HG02763 (cell line): ENCODE results near the gene SLC27A1.
"Not testable (repeated sequence)": the region's sequence is repeated elsewhere in the genome, so short reads cannot be mapped to it uniquely, and the experiment has no call there.

Experiments
- ATAC-seq: cut with Tn5 transposase; IDR thresholded peaks from one replicate; pipeline ENCODE4 v1.9.1; 2021; ENCODE audit warnings: mild to moderate bottlenecking, moderate library complexity; ENCODE audit not compliant: unreplicated experiment

The SLC27A1 gene

DNA sequence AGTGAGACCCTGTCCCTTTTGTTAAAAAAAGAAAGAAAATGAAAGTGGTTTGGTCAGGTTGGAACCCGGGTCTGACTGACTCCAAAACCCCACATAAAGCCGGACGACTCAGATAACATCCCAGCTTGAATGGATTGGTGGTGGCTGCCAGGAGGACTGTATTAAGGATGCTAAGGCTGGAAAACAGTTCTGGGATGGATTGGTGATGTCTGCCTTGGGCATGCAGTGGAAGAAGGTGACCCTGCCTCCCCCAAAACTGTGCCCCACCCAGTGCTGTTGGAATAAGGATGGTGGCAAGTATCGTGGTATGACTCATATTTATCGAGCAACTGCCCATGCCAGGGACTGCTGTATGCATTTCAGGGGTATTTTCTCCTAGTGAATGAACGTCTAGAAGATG lies 66.6 kb downstream of the SLC27A1 start:
- no peak for ATAC-seq

DNA sequence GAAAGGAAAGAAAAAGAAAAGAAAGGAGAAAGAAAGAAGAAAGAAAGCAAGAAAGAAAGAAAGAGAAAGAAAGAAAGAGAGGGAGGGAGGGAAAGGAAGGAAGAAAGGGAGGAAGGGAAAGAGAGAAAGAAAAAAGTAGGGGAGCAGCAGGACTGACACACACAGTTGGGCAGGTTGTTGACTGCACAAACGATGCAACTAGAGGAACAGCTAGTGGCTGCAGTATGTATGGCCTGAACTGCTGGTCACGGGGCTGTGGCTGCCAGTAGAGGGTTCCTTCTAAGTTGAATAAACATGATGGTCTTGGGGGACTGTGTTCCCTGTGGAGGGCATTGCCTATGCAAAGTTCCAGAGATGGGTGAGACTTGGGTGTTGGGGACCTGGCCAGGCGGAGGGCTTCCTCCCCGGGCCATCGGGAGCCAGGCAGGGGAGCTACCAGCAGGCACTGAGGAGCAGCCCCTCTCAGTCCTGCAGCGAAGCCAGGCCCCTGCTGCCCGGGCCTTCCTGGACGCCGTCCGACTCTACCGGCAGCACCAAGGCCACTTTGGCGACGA lies 68.4 kb downstream of the SLC27A1 start:
- no peak for ATAC-seq

DNA sequence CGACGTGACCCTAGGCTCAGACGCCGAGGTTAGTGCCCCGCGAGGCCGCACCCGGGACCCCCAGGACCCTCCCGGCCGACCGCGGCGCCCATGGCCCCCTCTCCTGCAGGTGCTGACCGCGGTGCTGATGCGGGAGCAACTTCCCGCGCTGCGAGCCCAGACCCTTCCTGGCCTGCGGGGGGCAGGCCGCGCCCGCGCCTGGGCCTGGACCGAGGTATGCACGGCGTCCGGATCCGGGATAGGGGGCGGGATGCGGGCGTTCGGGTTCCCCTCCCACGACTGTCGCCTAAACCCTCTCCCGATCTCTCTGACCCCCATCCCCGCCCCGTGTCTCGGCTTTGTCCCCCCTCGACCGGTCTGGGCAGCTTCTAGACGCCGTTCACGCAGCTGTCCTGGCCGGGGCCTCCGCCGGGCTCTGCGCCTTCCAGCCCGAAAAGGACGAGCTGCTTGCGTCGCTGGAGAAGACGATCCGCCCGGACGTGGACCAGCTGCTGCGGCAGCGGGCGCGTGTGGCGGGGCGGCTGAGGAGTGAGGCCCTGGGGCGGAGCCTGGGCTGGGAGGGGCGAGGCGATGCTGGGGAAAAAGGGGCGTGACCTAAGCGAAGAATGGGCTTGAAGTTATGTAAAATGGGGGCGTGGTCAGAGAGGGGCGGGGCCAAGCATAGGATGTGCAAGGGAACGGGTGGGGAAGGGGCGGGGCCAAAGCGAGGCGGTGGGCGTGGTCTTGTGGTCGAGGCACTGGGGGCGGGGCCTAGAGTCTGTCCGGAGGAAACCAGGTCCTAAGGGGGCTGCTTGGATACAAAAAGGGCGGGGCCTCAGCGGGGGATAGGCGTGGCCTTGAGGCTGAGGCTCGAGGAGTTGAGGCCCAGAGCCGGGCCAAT lies 69.2 kb downstream of the SLC27A1 start:
- ATAC-seq = peak; percentile 54

DNA sequence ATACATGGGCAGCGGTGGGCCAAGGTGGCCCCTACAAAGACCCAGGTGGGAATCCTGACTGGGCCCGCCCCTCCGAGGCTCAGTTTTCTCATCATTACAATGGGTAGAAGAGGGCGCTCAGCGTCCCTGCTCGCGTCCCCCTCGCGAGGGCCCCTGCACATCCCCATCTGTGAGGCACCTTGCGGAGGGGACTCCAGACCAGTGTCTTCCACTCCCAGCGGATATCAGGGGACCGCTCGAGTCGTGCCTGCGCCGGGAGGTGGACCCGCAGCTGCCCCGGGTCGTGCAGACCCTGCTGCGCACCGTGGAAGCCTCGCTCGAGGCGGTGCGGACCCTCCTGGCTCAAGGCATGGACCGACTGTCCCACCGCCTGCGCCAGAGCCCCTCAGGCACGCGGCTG lies 69.8 kb downstream of the SLC27A1 start:
- ATAC-seq = no peak

DNA sequence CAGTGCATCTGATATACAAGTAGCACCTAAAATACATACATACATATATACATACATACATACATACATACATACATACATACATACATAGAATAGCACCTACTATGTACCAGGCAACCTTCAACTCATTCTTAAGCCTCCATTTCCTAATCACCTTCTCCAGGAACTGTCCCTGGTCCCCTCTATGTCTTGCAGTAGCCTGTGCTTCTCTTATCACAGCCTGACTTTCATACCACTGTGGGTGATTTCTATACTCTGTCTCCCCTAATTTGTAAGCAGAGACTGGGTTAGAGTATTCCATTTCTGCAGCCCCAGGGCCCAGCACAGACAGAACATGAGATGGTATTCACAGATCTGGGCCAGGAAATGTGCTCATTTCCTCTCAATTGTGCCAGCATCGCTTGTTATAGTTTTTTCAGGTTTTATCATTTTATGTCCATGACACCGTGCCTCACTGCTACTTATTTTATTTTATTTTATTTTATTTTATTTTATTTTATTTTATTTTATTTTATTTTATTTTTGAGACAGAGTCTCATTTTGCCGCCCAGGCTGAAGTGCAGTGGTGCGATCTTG lies 70.9 kb downstream of the SLC27A1 start:
- ATAC-seq = no peak

DNA sequence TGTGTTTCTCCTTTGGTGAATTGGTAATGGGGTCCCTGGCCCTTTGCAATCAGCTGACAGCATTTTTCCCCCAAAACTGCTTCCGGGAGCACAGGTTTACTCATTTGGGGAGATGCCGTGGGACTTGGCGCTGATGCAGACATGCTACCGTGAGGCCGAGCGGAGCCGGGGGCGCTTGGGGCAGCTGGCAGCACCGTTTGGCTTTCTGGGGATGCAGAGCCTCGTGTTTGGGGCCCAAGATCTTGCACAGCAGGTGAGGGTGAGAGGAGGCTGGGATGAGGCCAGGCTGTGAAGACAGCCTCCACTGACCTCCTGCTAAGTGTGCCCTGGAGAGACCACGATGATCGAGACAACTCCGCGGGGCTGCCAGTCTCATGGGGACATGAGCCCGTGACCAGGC lies 71.7 kb downstream of the SLC27A1 start:
- no peak for ATAC-seq

DNA sequence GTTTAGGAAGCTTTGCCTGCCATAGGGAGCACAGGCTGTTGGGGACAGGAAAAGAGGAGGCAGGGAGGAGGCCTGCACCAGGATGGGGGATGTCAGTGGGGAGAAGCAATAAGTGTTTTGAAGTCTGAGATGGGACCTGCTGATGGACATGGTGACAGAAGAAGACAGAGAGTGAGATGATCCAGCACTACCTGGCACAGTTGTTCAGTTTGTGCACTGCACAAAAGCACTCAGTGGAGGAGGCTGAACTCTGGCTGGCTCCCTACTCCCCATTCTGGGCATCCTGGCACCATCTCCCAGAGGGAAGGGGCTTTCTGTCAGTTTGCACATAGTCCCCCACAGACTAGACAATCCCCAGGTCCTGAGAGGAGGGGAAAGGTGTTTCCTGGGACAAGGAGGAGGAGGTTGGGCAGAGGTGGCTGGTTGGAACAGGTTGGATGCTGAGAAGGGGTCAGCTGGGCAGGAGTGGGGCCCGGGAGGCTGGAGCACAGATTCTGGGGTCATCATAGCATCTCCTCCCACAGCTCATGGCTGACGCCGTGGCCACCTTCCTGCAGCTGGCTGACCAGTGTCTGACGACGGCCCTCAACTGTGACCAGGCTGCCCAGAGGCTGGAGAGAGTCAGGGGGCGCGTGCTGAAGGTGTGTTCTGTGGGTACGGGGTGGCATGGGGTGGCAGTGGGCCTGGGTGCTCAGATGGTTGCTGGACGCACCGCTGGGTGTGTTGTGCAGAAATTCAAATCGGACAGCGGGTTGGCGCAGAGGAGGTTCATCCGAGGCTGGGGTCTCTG lies 72.7 kb downstream of the SLC27A1 start:
- ATAC-seq = no peak

DNA sequence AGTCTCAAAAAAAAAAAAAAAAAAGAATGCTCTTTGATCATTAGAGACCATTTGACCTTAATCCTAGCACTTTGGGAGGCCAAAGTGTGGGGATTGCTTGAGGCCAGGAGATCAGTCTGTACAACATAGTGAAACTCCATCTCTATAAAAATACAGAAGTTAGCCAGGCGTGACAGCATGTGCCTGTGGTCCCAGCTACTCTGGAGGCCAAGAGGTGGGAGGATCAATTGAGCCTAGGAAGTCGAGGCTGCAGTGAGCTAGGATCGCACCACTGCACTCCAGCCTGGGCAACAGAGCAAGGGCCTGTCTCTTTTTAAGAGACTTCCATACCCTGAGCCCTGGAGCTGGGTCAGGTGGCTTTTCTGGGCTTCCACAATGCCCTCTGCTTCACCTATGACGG lies 73.7 kb downstream of the SLC27A1 start:
- ATAC-seq = no peak

DNA sequence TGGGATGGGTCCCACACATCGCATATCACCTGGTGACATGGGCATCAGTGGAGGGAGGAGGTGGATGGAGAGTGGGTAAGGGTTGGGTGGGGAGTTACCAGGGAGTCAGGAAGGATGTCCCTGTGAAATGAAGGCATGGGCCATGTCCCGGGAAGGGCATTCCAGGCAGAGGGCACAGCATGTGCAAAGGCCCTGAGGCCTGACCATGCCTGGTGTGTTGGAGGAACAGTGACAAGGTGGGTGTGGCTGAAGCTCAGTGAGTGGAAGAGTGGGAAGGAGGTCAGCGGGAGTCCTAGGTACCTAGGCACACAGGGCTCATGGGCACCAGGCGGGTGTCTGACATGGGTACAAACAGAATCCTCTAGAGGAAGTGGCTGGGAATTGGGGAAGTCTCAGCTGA lies 74.1 kb downstream of the SLC27A1 start:
- no peak for ATAC-seq

DNA sequence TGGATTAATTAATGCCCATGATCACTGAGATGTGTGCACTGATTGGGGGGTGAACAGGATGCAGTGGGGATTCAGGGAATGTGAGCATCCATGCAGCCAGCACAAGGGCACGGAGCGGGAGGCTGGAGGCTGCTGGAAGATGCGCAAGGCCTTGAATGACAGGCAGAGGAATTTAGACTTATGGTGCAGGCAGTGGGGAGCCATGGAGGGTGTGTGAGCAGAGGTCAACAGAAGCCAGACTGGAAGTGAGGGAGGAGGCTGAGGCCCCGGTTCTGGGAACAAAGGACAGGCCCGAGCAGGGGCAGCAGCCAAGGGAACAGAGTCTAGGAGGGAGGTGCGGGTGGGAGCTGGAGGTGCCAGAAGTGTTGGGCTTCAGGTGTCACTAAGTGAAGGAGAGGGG lies 77.8 kb downstream of the SLC27A1 start:
- ATAC-seq = no peak

DNA sequence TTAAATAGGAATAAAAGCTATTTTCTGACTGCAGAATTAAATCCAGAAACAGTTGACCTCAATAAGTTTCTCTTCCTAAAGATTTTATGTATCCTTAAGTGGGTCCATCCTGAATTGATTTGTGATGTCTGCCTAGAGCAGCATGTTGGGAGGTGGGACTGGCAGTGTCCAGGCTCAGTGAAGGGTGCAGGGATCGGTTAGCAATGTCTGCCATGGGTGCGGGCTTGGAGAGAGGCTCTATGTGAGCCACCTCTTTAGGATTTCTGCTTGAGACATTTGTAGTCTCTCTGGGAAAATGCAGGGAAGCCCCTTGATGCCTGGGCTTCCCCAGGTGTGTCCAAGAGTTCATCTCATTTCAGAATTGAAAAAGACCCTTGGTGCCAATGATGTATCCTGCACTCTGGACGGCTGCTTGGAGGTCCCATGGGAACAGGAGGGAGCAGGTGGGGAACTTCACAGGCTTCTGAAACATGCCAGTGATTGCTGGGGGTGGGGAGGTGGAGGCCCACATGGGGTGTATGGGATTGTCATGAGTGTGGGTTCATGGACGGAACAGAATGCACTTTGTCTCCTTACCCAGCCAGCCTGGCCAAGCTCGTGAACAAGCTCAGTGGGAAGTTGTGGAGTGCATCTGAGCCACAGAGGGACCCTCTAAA lies 78.9 kb downstream of the SLC27A1 start:
- ATAC-seq = no peak

DNA sequence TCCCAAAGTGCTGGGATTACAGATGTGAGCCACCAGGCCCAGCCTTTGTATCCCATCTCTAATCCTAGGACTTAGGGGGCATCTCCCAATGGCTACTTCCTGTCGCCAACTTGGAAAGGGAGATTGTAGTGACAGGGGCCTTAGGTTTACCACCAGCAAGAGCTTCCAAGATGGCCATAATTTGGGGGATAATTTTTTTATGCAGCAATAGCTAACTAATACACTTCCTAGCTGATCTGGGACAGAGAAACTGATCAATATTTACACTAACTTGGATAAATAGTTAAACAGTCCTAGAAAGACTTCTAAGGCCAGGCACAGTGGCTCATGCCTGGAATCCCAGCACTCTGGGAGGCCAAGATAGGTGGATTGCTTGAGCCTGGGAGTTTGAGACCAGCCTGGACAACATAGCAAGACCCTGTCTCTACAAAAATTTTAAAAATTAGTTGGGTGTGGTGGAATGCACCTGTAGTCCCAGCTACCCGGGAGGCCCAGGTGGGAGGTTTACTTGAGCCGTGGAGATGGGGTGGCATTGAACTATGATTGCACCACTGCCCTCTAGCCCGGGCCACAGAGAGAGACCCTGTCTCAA lies 79.8 kb downstream of the SLC27A1 start:
- ATAC-seq = no peak

DNA sequence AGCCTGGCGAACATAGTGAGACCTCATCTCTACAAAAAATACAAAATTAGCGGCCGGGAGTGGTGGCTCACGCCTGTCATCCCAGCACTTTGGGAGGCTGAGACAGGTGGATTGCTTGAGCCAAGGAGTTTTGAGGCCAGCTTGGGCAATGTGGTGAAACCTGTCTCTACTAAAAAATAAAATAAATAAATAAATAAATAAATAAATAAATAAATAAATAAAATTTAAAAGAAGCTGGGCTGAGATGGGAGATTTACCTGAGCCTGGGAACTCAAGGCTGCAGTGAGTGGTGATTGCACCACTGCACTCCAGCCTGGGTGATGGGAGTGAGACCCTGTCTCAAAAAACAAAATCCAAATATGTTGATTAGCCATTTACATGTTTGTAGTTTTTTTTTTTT lies 82.4 kb downstream of the SLC27A1 start:
- not testable (repeated sequence) for ATAC-seq

DNA sequence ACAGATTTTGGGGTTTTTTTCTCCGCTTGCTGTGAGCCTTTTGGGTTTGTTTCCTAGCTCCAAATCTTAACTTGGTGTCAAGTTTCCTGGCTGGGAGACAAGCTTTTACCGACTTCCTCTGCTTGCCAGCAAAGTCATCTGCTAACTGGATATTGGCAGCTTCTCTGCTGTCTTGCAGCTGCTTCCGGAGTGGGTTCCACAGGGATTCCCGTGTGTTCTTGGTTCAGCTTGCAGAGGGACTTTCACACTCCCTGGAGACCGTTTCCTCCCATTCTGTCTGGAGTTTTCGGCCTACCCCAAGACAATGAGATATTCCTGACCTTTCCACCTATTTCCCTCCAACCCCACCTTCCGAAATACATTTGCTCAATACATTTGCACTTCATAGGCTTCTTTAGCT lies 82.9 kb downstream of the SLC27A1 start:
- no peak for ATAC-seq

DNA sequence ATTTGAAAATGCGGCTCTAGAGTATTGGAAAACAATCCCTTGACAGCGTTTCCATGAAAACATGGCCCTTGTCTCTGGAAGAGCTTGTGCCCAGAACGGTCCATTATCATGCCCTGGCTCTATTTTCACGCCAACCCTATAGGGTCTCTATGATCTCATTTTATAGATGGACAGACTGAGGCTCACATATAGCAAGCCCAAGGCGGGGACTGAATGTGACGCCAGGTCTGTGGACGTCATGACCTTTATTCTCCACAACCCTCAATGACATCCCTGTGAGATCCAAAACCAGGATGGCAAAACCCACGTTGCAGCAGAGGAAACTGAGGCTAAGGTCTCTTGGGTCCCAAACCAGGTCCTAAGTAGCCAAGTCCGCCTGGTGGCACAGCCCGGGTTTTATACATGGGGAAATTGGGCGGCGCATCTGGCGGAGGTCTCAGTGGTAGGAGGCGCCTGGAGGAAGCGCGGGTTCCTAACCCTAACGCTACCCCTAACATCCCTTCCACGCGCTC lies 84.7 kb downstream of the SLC27A1 start:
- no peak for ATAC-seq

DNA sequence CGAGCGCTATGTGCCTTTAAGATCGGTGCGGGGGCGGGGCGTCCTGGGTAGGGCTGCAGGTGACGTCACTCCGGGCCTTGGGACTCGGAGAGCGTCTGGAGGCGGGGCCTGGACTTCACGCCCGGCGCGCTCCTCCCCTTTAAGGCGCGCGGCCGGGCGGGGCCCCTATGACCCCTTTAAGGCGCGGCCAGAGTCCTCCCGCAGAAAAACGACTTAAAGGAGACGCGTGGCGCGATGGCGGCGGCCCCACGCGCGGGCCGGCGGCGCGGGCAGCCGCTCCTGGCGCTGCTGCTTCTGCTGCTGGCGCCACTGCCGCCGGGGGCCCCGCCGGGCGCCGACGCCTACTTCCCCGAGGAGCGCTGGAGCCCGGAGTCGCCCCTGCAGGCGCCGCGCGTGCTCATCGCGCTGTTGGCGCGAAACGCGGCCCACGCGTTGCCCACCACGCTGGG lies 85.2 kb downstream of the SLC27A1 start, which contains the start of gene COLGALT1:
Gene COLGALT1 (plus strand): TSS at position 170 of the 449 bp plus-strand sequence. CDS start 65 bp downstream, at position 235.
- peak; percentile 90 for ATAC-seq
